OCI-LY3 (cell line): ENCODE results near the gene PSMC3.

Experiments
- EZH2phosphoT487 ChIP-seq: fragments of 200-600 bp; shearing (Covaris generic); IDR thresholded peaks from 2 replicates; pipeline ENCODE4 v1.6.1; 2018; ENCODE audit warnings: antibody characterized with exemption, mixed run types, low read depth
- TF ChIP-seq, protein P1 (sequence below): fragments of 200-600, 300-600 bp; sonication (generic); IDR thresholded peaks from 2 replicates; pipeline ENCODE4 v1.5.1; 2014; ENCODE audit warnings: antibody characterized with exemption, low read length, low read depth

DNA sequence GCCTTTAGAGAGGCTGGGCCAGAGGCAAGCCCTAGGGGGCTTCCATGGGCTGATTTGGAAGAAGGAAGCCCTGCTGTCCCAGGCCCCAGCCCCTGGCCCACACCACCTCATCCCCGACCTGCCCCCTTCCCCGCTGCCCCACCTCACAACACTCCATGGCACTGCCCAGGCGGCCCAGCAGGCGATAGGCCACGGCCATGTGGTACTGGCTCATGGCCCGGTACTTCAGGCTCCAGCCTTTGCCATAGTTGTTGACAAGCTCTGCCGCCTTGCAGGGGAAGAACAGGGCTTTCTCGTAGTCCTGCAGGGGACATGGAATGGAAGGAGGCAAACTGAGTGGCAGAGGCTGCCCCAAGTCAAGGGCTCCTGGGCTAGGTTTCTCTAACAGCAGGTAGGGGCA is 16.3 kb upstream of the PSMC3 start:
- TF ChIP-seq, protein P1, sequence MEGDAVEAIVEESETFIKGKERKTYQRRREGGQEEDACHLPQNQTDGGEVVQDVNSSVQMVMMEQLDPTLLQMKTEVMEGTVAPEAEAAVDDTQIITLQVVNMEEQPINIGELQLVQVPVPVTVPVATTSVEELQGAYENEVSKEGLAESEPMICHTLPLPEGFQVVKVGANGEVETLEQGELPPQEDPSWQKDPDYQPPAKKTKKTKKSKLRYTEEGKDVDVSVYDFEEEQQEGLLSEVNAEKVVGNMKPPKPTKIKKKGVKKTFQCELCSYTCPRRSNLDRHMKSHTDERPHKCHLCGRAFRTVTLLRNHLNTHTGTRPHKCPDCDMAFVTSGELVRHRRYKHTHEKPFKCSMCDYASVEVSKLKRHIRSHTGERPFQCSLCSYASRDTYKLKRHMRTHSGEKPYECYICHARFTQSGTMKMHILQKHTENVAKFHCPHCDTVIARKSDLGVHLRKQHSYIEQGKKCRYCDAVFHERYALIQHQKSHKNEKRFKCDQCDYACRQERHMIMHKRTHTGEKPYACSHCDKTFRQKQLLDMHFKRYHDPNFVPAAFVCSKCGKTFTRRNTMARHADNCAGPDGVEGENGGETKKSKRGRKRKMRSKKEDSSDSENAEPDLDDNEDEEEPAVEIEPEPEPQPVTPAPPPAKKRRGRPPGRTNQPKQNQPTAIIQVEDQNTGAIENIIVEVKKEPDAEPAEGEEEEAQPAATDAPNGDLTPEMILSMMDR: no peak
- TF ChIP-seq EZH2phosphoT487: no peak
